Stimulated activated CD4-positive, alpha-beta T cell treated with anti-CD3 and anti-CD28 coated beads, Interleukin-4, amount 100 ng/mL, for 1 hour (primary cell): ENCODE data around the gene LRRC55.

Experiments used
- DNase-seq: peaks from one replicate; pipeline ENCODE4 v3.0.0-alpha.2; 2020

LRRC55 gene

GRCh38 chr11:57203882-57204480 is 22.2 kb downstream of the LRRC55 start:
- DNase-seq: no peak

GRCh38 chr11:57205041-57205641 is 23.4 kb downstream of the LRRC55 start:
- DNase-seq: no peak

GRCh38 chr11:57207168-57207567 is 25.4 kb downstream of the LRRC55 start:
- no peak for DNase-seq

- DNase-seq: no peak
Observed at GRCh38 chr11:57210781-57211180, 29.0 kb downstream of the LRRC55 start.

- no peak for DNase-seq
Observed at GRCh38 chr11:57213342-57214097, 31.8 kb downstream of the LRRC55 start.

GRCh38 chr11:57214098-57214417 is 32.3 kb downstream of the LRRC55 start:
- DNase-seq: no peak

GRCh38 chr11:57214494-57214893 is 32.7 kb downstream of the LRRC55 start:
- no peak for DNase-seq

- no peak for DNase-seq
Observed at GRCh38 chr11:57216463-57216862, 34.7 kb downstream of the LRRC55 start.

GRCh38 chr11:57217053-57217452 is 35.3 kb downstream of the LRRC55 start:
- DNase-seq: no peak

GRCh38 chr11:57219021-57219627 is 37.4 kb downstream of the LRRC55 start:
- no peak for DNase-seq

GRCh38 chr11:57222239-57222638 is 40.5 kb downstream of the LRRC55 start:
- DNase-seq: no peak

GRCh38 chr11:57223601-57224000 is 41.8 kb downstream of the LRRC55 start:
- no peak for DNase-seq

- DNase-seq: no peak
Observed at GRCh38 chr11:57224128-57224527, 42.4 kb downstream of the LRRC55 start.

GRCh38 chr11:57224537-57224936 is 42.8 kb downstream of the LRRC55 start:
- no peak for DNase-seq

- DNase-seq: no peak
Observed at GRCh38 chr11:57228600-57228999, 46.8 kb downstream of the LRRC55 start.

GRCh38 chr11:57230316-57230715 is 48.6 kb downstream of the LRRC55 start:
- DNase-seq: no peak

- DNase-seq: no peak
Observed at GRCh38 chr11:57230791-57231538, 49.2 kb downstream of the LRRC55 start.

GRCh38 chr11:57231539-57232253 is 49.9 kb downstream of the LRRC55 start:
- no peak for DNase-seq

GRCh38 chr11:57233702-57234101 is 51.9 kb downstream of the LRRC55 start:
- DNase-seq: no peak

GRCh38 chr11:57235761-57236703 is 54.3 kb downstream of the LRRC55 start:
- no peak for DNase-seq

GRCh38 chr11:57237204-57237681 is 55.5 kb downstream of the LRRC55 start, which contains the start of gene APLNR:
Gene APLNR (minus strand): TSS chr11:57237250. CDS start chr11:57237004, 246 bp downstream.
- DNase-seq: no peak
